Measurements from ENCODE around the gene BTD.
"Not testable (repeated sequence)": the region's sequence is repeated elsewhere in the genome, so short reads cannot be mapped to it uniquely, and the experiment has no call there.

Gene BTD
- total RNA-seq, result 5.3 to 29.4 (median 29.1) reads per million in 3 experiments

- peak; percentile 99 for DNase-seq
These were observed at the start of gene BTD, which contains the start of gene HACL1 for GRCh38 chr3:15601399-15602145. TSS of gene BTD (plus strand) at chr3:15601745. CDS start at chr3:15635440, 33,695 bp downstream. TSS of gene HACL1 (minus strand) at chr3:15601569. CDS start at chr3:15601463, 106 bp downstream.

GRCh38 chr3:15551902-15552301 lies 49.6 kb upstream of the BTD start:
- no peak for DNase-seq

- no peak for DNase-seq
These were observed 47.8 kb upstream of the BTD start for GRCh38 chr3:15553749-15554148.

- no peak for DNase-seq
These were observed 45.0 kb upstream of the BTD start for GRCh38 chr3:15556512-15556911.

- DNase-seq, result peak; percentile 67
These were observed 44.0 kb upstream of the BTD start for GRCh38 chr3:15557511-15557946.

- DNase-seq, result no peak
These were observed 43.0 kb upstream of the BTD start for GRCh38 chr3:15558581-15558980.

- no peak for DNase-seq
These were observed 39.0 kb upstream of the BTD start for GRCh38 chr3:15562560-15562959.

GRCh38 chr3:15563190-15563589 lies 38.4 kb upstream of the BTD start:
- DNase-seq, result no peak

GRCh38 chr3:15572138-15572537 lies 29.4 kb upstream of the BTD start:
- DNase-seq, result no peak

GRCh38 chr3:15575446-15575845 lies 26.1 kb upstream of the BTD start:
- no peak for DNase-seq

- DNase-seq, result no peak
These were observed 25.1 kb upstream of the BTD start for GRCh38 chr3:15576475-15576874.

- no peak for DNase-seq
These were observed 23.2 kb upstream of the BTD start for GRCh38 chr3:15578289-15578867.

- DNase-seq, result no peak
These were observed 22.5 kb upstream of the BTD start for GRCh38 chr3:15579051-15579450.

- DNase-seq, result no peak
These were observed 19.8 kb upstream of the BTD start for GRCh38 chr3:15581471-15582394.

GRCh38 chr3:15585111-15585845 lies 16.3 kb upstream of the BTD start:
- no peak for DNase-seq

GRCh38 chr3:15591242-15591641 lies 10.3 kb upstream of the BTD start:
- DNase-seq, result no peak

GRCh38 chr3:15591928-15592327 lies 9.6 kb upstream of the BTD start:
- DNase-seq, result no peak

GRCh38 chr3:15592968-15593367 lies 8.6 kb upstream of the BTD start:
- no peak for DNase-seq

- DNase-seq, result no peak
These were observed 5.6 kb upstream of the BTD start for GRCh38 chr3:15595955-15596354.

GRCh38 chr3:15601046-15601398 lies 523 bp upstream of the BTD start:
- no peak for DNase-seq

- no peak for DNase-seq
These were observed 596 bp downstream of the BTD start for GRCh38 chr3:15602146-15602536.

- not testable (repeated sequence) for DNase-seq
These were observed 1.3 kb downstream of the BTD start for GRCh38 chr3:15602816-15603215.

- not testable (repeated sequence) for DNase-seq
These were observed 3.0 kb downstream of the BTD start for GRCh38 chr3:15604584-15604983.

Measured in central memory CD4-positive, alpha-beta T cell (primary cell).